ENCODE results near the gene CFB. TPM values are rescaled to one million over a fixed set of nuclear protein-coding genes. Genes with fewer than 3 reads are reported as not detected.

CFB gene
- total and polyA plus RNA-seq, 4 experiments from 2014 or later, result 0.64 TPM; not detected in 3

GRCh38 chr6:31911826-31912585 lies 33.9 kb upstream of the CFB start:
- H3K36me3 ChIP-seq (ENCODE audit: insufficient read depth, low read length), result no peaks in the 10 kb centered on the region
- no peaks in the 10 kb centered on the region for H3K9me3 ChIP-seq (ENCODE audit: control insufficient read depth in 1 of 2, low read length in 2 of 2)
- no peaks in the 10 kb centered on the region for H3K4me1 ChIP-seq (ENCODE audit: insufficient read depth, low read length)
- Mint-ChIP-seq H3K36me3 (no peaks in the 10 kb centered on the region), H3K4me1 (peaks cover 0 to 1% (median 0%) of the 10 kb centered on the region in 4 donors), H3K27ac (no peak overlapping the region), H3K4me3 (no peak overlapping the region), H3K27me3 (peaks cover 6 to 14% of the 10 kb centered on the region in 2 donors), H3K9me3 (peaks cover 0 to 2% (median 0%) of the 10 kb centered on the region in 8 donors)
- no peak overlapping the region for H3K27ac ChIP-seq (ENCODE audit: low read depth, low read length)
- H3K27me3 ChIP-seq (ENCODE audit: insufficient read depth, low read length), result no peaks in the 10 kb centered on the region
- no peak for DNase-seq
- CTCF ChIA-PET (ENCODE audit: partially characterized antibody), result no interaction called here
- POLR2A ChIA-PET (ENCODE audit: partially characterized antibody), result no interaction called here
- intact Hi-C loops (cut with micrococcal nuclease), result no loop called here
- no peak overlapping the region for H3K4me3 ChIP-seq (ENCODE audit: low read length in 2 of 2)

- Mint-ChIP-seq H3K36me3 (no peaks in the 10 kb centered on the region), H3K27me3 (peaks cover 6 to 10% of the 10 kb centered on the region in 2 donors), H3K9me3 (peaks cover 0 to 2% (median 0%) of the 10 kb centered on the region in 8 donors), H3K4me1 (peaks cover 0 to 1% (median 0%) of the 10 kb centered on the region in 4 donors), H3K4me3 (no peak overlapping the region), H3K27ac (no peak overlapping the region)
- H3K36me3 ChIP-seq (ENCODE audit: insufficient read depth, low read length), result no peaks in the 10 kb centered on the region
- DNase-seq, result no peak
- H3K9me3 ChIP-seq (ENCODE audit: control insufficient read depth in 1 of 2, low read length in 2 of 2), result no peaks in the 10 kb centered on the region
- no peaks in the 10 kb centered on the region for H3K4me1 ChIP-seq (ENCODE audit: insufficient read depth, low read length)
- H3K27ac ChIP-seq (ENCODE audit: low read depth, low read length), result no peak overlapping the region
- intact Hi-C loops (cut with micrococcal nuclease), result no loop called here
- ChIA-PET POLR2A (ENCODE audit: partially characterized antibody) (no interaction called here), CTCF (ENCODE audit: partially characterized antibody) (interaction anchor here (1.1 kb wide), 1 partner anchor 25 kb away, joined by 3 read pairs; no protein-coding TSS in a partner anchor)
- H3K27me3 ChIP-seq (ENCODE audit: insufficient read depth, low read length), result no peaks in the 10 kb centered on the region
- H3K4me3 ChIP-seq (ENCODE audit: low read length in 2 of 2), result no peak overlapping the region
Observed at GRCh38 chr6:31915351-31915750, 30.5 kb upstream of the CFB start.

- CTCF ChIA-PET (ENCODE audit: partially characterized antibody), result interaction anchor here (1.1 kb wide), 1 partner anchor 25 kb away, joined by 3 read pairs; no protein-coding TSS in a partner anchor
- peaks cover 0 to 2% (median 0%) of the 10 kb centered on the region in 8 donors for H3K9me3 Mint-ChIP-seq
- H3K36me3 Mint-ChIP-seq, result no peaks in the 10 kb centered on the region
- H3K4me1 ChIP-seq (ENCODE audit: insufficient read depth, low read length), result no peaks in the 10 kb centered on the region
- H3K4me1 Mint-ChIP-seq, result peaks cover 0 to 1% (median 0%) of the 10 kb centered on the region in 4 donors
- no peak overlapping the region for H3K4me3 Mint-ChIP-seq
- POLR2A ChIA-PET (ENCODE audit: partially characterized antibody), result no interaction called here
- H3K27ac Mint-ChIP-seq, result no peak overlapping the region
- no peak overlapping the region for H3K4me3 ChIP-seq (ENCODE audit: low read length in 2 of 2)
- H3K27ac ChIP-seq (ENCODE audit: low read depth, low read length), result no peak overlapping the region
- peaks cover 6 to 10% of the 10 kb centered on the region in 2 donors for H3K27me3 Mint-ChIP-seq
- H3K27me3 ChIP-seq (ENCODE audit: insufficient read depth, low read length), result no peaks in the 10 kb centered on the region
- DNase-seq, result no peak
- no peaks in the 10 kb centered on the region for H3K9me3 ChIP-seq (ENCODE audit: control insufficient read depth in 1 of 2, low read length in 2 of 2)
- intact Hi-C loops (cut with micrococcal nuclease), result no loop called here
- H3K36me3 ChIP-seq (ENCODE audit: insufficient read depth, low read length), result no peaks in the 10 kb centered on the region
Observed at GRCh38 chr6:31915756-31916155, 30.1 kb upstream of the CFB start.

GRCh38 chr6:31918069-31918720 lies 27.7 kb upstream of the CFB start:
- Histone ChIP-seq H3K4me1 (ENCODE audit: insufficient read depth, low read length) (no peaks in the 10 kb centered on the region), H3K27ac (ENCODE audit: low read depth, low read length) (no peak overlapping the region), H3K9me3 (ENCODE audit: control insufficient read depth in 1 of 2, low read length in 2 of 2) (no peaks in the 10 kb centered on the region), H3K27me3 (ENCODE audit: insufficient read depth, low read length) (no peaks in the 10 kb centered on the region), H3K36me3 (ENCODE audit: insufficient read depth, low read length) (no peaks in the 10 kb centered on the region), H3K4me3 (ENCODE audit: low read length in 2 of 2) (no peak overlapping the region)
- ChIA-PET POLR2A (ENCODE audit: partially characterized antibody) (interaction anchor here (1.0 kb wide), 1 partner anchor 179 kb away, joined by 5 read pairs; no protein-coding TSS in a partner anchor), CTCF (ENCODE audit: partially characterized antibody) (no interaction called here)
- intact Hi-C loops (cut with micrococcal nuclease), result no loop called here
- Mint-ChIP-seq H3K27me3 (peaks cover 5 to 6% of the 10 kb centered on the region in 2 donors), H3K4me1 (peaks cover 0 to 1% (median 0%) of the 10 kb centered on the region in 4 donors), H3K27ac (no peak overlapping the region), H3K9me3 (no peaks in the 10 kb centered on the region), H3K36me3 (no peaks in the 10 kb centered on the region), H3K4me3 (no peak overlapping the region)
- no peak for DNase-seq

- no peaks in the 10 kb centered on the region for H3K9me3 Mint-ChIP-seq
- ChIA-PET POLR2A (ENCODE audit: partially characterized antibody) (interaction anchor here (1.1 kb wide), 1 partner anchor 13 kb away, joined by 3 read pairs; no protein-coding TSS in a partner anchor), CTCF (ENCODE audit: partially characterized antibody) (no interaction called here)
- no peak overlapping the region for H3K4me3 Mint-ChIP-seq
- H3K9me3 ChIP-seq (ENCODE audit: control insufficient read depth in 1 of 2, low read length in 2 of 2), result no peaks in the 10 kb centered on the region
- H3K27me3 ChIP-seq (ENCODE audit: insufficient read depth, low read length), result no peaks in the 10 kb centered on the region
- H3K27ac ChIP-seq (ENCODE audit: low read depth, low read length), result no peak overlapping the region
- peaks cover 5 to 6% of the 10 kb centered on the region in 2 donors for H3K27me3 Mint-ChIP-seq
- peaks cover 0 to 1% (median 0%) of the 10 kb centered on the region in 4 donors for H3K4me1 Mint-ChIP-seq
- no peaks in the 10 kb centered on the region for H3K36me3 Mint-ChIP-seq
- intact Hi-C loops (cut with micrococcal nuclease), result no loop called here
- no peaks in the 10 kb centered on the region for H3K4me1 ChIP-seq (ENCODE audit: insufficient read depth, low read length)
- no peak overlapping the region for H3K27ac Mint-ChIP-seq
- no peak for DNase-seq
- H3K36me3 ChIP-seq (ENCODE audit: insufficient read depth, low read length), result no peaks in the 10 kb centered on the region
- H3K4me3 ChIP-seq (ENCODE audit: low read length in 2 of 2), result no peak overlapping the region
Observed at GRCh38 chr6:31919624-31920303, 26.1 kb upstream of the CFB start.

- CTCF ChIA-PET (ENCODE audit: partially characterized antibody), result interaction anchor here (1.5 kb wide), 1 partner anchor 32 kb away, joined by 5 read pairs; no protein-coding TSS in a partner anchor
- no peaks in the 10 kb centered on the region for H3K4me1 Mint-ChIP-seq
- Histone ChIP-seq H3K4me3 (ENCODE audit: low read length in 2 of 2) (no peak overlapping the region), H3K27me3 (ENCODE audit: insufficient read depth, low read length) (no peaks in the 10 kb centered on the region), H3K4me1 (ENCODE audit: insufficient read depth, low read length) (no peaks in the 10 kb centered on the region), H3K9me3 (ENCODE audit: control insufficient read depth in 1 of 2, low read length in 2 of 2) (no peaks in the 10 kb centered on the region), H3K36me3 (ENCODE audit: insufficient read depth, low read length) (no peaks in the 10 kb centered on the region), H3K27ac (ENCODE audit: low read depth, low read length) (no peak overlapping the region)
- DNase-seq, result no peak
- no peaks in the 10 kb centered on the region for H3K9me3 Mint-ChIP-seq
- peaks cover 0 to 3% of the 10 kb centered on the region in 2 donors for H3K27me3 Mint-ChIP-seq
- no peaks in the 10 kb centered on the region for H3K36me3 Mint-ChIP-seq
- H3K4me3 Mint-ChIP-seq, result no peak overlapping the region
- POLR2A ChIA-PET (ENCODE audit: partially characterized antibody), result no interaction called here
- no peak overlapping the region for H3K27ac Mint-ChIP-seq
- intact Hi-C loops (cut with micrococcal nuclease), result no loop called here
Observed at GRCh38 chr6:31920811-31921210, 25.1 kb upstream of the CFB start.

- intact Hi-C loops (cut with micrococcal nuclease), result no loop called here
- no peaks in the 10 kb centered on the region for H3K4me1 Mint-ChIP-seq
- no peaks in the 10 kb centered on the region for H3K27me3 ChIP-seq (ENCODE audit: insufficient read depth, low read length)
- POLR2A ChIA-PET (ENCODE audit: partially characterized antibody), result no interaction called here
- CTCF ChIA-PET (ENCODE audit: partially characterized antibody), result interaction anchor here (1.3 to 1.5 kb wide), 2 partner anchors 33 to 193 kb away, joined by 3 to 4 read pairs; no protein-coding TSS in a partner anchor
- no peaks in the 10 kb centered on the region for H3K27me3 Mint-ChIP-seq
- H3K4me1 ChIP-seq (ENCODE audit: insufficient read depth, low read length), result no peaks in the 10 kb centered on the region
- no peaks in the 10 kb centered on the region for H3K36me3 ChIP-seq (ENCODE audit: insufficient read depth, low read length)
- peak overlapping the region in 1 of 7 donors; percentile 7 for H3K27ac Mint-ChIP-seq
- DNase-seq, result peak in 1 of 5 donors; percentile 19
- no peak overlapping the region for H3K4me3 Mint-ChIP-seq
- no peaks in the 10 kb centered on the region for H3K9me3 Mint-ChIP-seq
- H3K36me3 Mint-ChIP-seq, result no peaks in the 10 kb centered on the region
- no peak overlapping the region for H3K27ac ChIP-seq (ENCODE audit: low read depth, low read length)
- no peak overlapping the region for H3K4me3 ChIP-seq (ENCODE audit: low read length in 2 of 2)
- H3K9me3 ChIP-seq (ENCODE audit: control insufficient read depth in 1 of 2, low read length in 2 of 2), result no peaks in the 10 kb centered on the region
Observed at GRCh38 chr6:31922942-31923341, 23.0 kb upstream of the CFB start.
